ENCODE results near the gene CD24.

DNA sequence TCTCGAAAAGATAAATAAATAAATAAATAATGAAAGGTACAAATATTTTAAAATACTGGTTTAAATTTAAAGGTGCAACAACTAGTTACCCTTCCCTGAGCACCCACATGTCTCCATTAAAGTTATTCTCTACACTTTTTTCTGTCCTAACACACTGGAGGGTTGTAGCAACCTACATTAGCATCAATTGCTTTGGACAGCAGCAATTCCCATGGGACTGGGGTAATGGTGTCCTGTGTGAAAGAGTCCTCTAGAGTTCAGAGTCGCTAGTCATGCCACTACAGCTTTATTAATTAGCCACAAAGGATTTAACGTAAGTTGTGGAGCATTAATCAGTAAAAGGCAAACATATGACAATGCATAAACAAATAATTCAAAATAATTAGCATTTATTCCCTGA lies 14.1 kb upstream of the CD24 start:
- TF ChIP-seq, protein P1, sequence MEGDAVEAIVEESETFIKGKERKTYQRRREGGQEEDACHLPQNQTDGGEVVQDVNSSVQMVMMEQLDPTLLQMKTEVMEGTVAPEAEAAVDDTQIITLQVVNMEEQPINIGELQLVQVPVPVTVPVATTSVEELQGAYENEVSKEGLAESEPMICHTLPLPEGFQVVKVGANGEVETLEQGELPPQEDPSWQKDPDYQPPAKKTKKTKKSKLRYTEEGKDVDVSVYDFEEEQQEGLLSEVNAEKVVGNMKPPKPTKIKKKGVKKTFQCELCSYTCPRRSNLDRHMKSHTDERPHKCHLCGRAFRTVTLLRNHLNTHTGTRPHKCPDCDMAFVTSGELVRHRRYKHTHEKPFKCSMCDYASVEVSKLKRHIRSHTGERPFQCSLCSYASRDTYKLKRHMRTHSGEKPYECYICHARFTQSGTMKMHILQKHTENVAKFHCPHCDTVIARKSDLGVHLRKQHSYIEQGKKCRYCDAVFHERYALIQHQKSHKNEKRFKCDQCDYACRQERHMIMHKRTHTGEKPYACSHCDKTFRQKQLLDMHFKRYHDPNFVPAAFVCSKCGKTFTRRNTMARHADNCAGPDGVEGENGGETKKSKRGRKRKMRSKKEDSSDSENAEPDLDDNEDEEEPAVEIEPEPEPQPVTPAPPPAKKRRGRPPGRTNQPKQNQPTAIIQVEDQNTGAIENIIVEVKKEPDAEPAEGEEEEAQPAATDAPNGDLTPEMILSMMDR (IDR thresholded peaks at IDR 0.05): no peak
- no peak for TF ChIP-seq EZH2 (IDR thresholded peaks at IDR 0.05; ENCODE audit: borderline replicate concordance, insufficient read depth, low read depth, low read length, poor library complexity, severe bottlenecking)
